Iris pigment epithelial cell (primary cell): ENCODE results near the gene PMM1.
A peak's percentile ranks its signal among the peaks of the same experiment; 100 is the strongest.

Experiments used
- DNase-seq: peaks from one replicate; pipeline ENCODE4 v3.0.0-alpha.2; 2011; ENCODE audit warnings: low read depth

PMM1 gene

GRCh38 chr22:41537203-41537602 is 52.4 kb downstream of the PMM1 start:
- DNase-seq, result no peak

DNA sequence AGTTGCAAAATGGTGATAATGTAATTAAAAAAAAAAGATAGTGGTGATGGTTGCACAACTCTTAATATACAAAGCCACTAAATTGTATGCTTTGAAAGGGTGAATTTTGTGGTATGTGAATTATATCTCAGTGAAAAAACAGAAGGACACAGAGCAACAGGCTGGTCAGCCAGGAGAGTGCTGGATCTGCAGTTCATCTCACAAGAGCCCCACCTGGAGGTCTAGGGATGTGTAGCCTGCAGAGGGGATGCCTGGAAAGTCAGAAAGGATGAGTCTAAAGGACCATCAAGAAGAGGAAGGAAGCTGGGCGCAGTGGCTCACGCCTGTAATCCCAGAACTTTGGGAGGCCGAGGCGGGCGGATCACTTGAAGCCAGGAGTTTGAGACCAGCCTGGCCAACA is 54.4 kb downstream of the PMM1 start:
- DNase-seq, result peak; percentile 34

DNA sequence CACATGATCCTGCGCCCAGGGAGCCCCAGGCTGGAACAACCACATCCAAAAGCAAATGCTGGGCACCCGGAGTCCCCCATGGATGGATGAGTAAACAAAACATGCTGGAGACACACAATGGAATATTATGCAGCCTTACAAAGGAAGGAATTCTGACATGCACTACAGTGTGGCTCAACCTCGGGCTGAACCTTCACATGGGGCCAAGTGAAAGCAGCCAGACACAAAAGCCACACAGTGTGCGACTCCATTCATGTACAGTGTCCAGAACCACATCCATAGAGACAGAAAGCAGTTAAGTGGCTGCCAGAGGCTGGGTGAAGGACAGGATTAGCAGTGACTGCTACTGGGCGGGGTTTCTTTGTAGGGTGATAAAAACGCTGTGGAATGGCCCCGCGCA is 55.4 kb downstream of the PMM1 start:
- DNase-seq, result no peak

- peak; percentile 43 for DNase-seq
Measured at GRCh38 chr22:41532908-41533825, 56.5 kb downstream of the PMM1 start.

GRCh38 chr22:41531715-41532477 is 57.7 kb downstream of the PMM1 start:
- DNase-seq, result no peak

GRCh38 chr22:41530890-41531714 is 58.5 kb downstream of the PMM1 start:
- DNase-seq, result no peak

- no peak for DNase-seq
Measured at GRCh38 chr22:41528938-41529561, 60.6 kb downstream of the PMM1 start.

- no peak for DNase-seq
Measured at GRCh38 chr22:41528132-41528766, 61.4 kb downstream of the PMM1 start.
